AG09309 (cell line): Measurements from ENCODE around the gene IQSEC3.

ENCODE experiments used
- DNase-seq: peaks from one replicate; pipeline ENCODE4 v3.0.0-alpha.2; 2010; ENCODE audit warnings: low read depth
- H3K4me3 ChIP-seq: 2 replicates; pipeline ENCODE4 v1.5.1; 2011; ENCODE audit warnings: mild to moderate bottlenecking, low read depth, low read length, moderate library complexity; ENCODE audit not compliant: control insufficient read depth
- TF ChIP-seq, protein P1 (sequence below): IDR thresholded peaks from 2 replicates; pipeline ENCODE4 v1.5.1; 2011; ENCODE audit warnings: mild to moderate bottlenecking, low read depth, low read length, inconsistent platforms; ENCODE audit not compliant: insufficient read depth, control insufficient read depth; ENCODE audit errors: missing control alignments

The IQSEC3 gene

DNA sequence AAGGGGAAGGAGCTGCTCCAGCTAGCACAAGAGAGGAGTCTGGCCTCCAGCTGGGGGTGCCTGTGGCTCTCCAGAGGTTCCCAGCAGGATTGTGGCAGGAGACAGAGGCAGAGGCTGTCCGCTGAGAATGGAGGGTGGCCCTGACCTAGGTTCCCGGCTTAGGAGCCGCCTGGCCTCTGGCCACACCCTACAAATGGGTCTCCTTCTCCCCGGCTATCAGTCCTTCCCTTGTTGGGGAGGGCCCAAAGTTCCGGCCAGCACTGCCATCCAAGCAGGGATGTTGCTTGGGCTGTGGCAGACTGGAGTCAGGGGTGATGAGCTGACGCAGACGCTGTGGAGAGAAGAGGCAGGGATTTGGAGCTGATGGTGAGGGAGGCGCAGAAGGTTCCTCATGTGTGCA is 124.3 kb downstream of the IQSEC3 start:
- TF ChIP-seq, protein P1, sequence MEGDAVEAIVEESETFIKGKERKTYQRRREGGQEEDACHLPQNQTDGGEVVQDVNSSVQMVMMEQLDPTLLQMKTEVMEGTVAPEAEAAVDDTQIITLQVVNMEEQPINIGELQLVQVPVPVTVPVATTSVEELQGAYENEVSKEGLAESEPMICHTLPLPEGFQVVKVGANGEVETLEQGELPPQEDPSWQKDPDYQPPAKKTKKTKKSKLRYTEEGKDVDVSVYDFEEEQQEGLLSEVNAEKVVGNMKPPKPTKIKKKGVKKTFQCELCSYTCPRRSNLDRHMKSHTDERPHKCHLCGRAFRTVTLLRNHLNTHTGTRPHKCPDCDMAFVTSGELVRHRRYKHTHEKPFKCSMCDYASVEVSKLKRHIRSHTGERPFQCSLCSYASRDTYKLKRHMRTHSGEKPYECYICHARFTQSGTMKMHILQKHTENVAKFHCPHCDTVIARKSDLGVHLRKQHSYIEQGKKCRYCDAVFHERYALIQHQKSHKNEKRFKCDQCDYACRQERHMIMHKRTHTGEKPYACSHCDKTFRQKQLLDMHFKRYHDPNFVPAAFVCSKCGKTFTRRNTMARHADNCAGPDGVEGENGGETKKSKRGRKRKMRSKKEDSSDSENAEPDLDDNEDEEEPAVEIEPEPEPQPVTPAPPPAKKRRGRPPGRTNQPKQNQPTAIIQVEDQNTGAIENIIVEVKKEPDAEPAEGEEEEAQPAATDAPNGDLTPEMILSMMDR: no peak
- DNase-seq: no peak
- no peak overlapping the region for H3K4me3 ChIP-seq

- H3K4me3 ChIP-seq: no peak overlapping the region
- TF ChIP-seq, protein P1: no peak
- DNase-seq: no peak
These were observed 125.0 kb downstream of the IQSEC3 start for GRCh38 chr12:191541-191940.

DNA sequence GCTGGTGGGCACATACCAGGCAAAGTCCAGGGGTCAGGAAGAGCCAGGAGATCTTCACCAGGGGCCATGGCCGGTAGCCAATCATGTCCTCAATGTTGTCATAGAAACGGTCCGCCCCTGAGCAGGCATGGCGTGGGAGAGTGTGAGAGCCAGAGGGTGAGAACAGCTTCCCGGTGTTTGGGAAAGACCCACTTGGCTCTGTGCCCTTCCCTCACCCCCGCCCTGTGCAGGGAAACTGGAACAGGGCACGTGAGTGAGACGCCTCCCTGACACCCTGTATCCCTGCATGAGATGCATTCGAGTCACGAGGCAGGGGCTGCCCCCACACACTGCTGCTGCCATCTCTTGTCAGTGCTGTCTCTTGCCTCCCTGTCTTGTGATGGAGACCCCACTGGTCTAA is 126.7 kb downstream of the IQSEC3 start:
- TF ChIP-seq, protein P1: no peak
- no peak for DNase-seq
- H3K4me3 ChIP-seq: no peak overlapping the region

DNA sequence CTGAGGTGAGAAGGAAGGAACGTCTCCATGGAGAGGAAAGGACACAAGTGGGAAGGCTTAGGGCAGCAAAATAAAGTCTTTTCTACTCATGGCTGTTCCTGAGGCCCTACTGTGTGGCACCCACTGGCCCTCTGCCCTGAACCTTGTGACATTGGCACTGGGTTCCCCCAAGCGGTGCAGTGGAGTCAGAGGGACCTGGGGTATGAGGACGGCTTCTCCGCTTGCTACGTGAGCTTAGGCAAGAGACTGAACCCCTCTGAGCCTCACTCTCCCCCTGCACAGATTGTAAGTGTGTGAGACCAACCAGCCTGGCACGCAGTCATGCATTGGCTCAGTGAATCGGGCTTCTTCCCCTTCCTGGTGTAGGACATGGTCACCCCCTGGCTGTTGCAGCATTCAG is 127.7 kb downstream of the IQSEC3 start:
- no peak overlapping the region for H3K4me3 ChIP-seq
- DNase-seq: no peak
- TF ChIP-seq, protein P1: no peak

DNA sequence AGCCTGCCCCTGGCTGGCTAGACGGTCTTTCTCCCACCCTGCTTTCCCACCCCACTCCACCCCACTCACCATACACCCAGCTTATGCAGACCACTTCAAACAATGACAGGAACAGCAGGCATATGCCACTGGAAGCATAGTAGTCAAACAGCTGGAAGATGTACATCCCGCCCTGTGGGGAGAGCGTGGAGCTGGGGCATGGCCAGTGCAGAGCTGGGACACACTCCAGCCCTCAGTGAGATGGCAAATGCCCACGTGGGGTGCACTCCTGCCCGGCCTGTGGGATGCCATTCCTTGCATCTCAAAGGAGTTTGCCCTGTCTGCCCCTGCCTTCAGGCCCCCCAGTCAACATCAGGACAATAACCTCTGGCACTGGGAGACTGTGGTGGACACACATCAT is 128.6 kb downstream of the IQSEC3 start:
- DNase-seq: no peak
- TF ChIP-seq, protein P1: no peak
- H3K4me3 ChIP-seq: no peak overlapping the region

DNA sequence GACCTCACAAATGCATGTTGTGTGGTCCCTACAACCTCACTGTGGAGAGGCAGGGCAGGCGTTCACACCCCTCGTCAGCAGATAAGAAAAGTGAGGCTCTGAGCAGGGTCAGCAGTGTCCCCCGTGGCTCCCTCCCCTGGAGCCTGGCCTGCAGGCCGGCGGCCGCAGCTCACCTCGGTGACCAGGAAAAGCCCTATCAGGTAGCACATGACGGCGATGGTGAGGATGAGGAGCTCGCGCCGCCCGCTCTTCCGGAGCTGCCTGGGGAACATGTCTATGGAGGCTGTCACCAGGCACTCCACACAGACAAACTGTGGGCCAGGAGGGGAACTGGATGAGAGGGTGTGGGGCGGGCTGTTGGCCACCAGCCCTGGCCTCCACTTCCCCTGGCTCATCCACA is 129.4 kb downstream of the IQSEC3 start:
- TF ChIP-seq, protein P1: no peak
- H3K4me3 ChIP-seq: no peak overlapping the region
- no peak for DNase-seq

DNA sequence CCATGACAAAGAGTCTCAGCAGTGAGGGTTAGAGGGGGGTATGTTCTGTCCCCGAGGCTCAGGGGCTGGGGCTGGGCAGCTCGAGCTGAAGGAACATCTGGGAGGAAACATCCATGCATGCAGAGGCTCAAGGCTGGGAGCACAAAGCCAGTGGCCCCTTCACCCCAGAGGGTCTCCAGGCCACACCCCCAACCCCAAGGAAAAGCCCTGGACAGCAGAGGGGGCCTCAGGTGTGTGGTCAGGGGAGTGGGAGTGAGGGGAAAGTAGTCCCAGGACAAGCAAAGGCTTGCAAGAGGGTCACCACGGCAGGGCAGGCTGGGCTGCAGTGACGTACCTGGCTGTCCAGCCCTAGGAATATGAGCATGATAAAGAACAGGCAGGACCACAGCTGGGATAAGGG is 129.9 kb downstream of the IQSEC3 start:
- DNase-seq: no peak
- H3K4me3 ChIP-seq: no peak overlapping the region
- TF ChIP-seq, protein P1: no peak
